Measurements from ENCODE around the gene TRAT1. TPM values are rescaled to one million over a fixed set of nuclear protein-coding genes. Genes with fewer than 3 reads are reported as not detected.

Gene TRAT1
- total RNA-seq, 2 experiments from 2014 or later: 13.8 to 15.5 TPM

DNA sequence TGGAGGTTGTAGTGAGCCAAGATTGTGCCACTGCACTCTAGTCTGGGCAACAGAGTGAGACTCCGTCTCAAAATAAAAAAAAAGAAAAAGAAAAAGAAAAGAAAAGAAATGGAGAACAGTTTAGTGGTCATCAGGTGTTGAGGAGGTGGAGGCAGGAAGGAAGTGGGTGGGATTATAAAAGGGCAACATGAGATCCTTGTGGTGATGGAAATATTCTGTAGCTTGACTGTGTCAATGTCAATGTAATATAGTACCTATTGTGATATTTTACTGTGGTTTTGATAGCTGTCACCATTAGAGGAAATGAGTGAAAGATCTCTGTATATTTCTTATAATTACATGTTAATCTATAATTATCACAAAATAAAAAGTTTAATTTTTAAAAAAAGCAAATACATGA, 60.8 kb downstream of the TRAT1 start:
- peak overlapping the region; percentile 48 for H3K27ac Mint-ChIP-seq
- ChIA-PET CTCF (interaction anchor here (1.4 to 1.7 kb wide), 2 partner anchors 29 to 32 kb away, joined by 3 to 7 read pairs; no protein-coding TSS in a partner anchor), POLR2A (interaction anchor here (1.5 kb wide), 1 partner anchor 11 kb away, joined by 3 read pairs; no protein-coding TSS in a partner anchor)
- H3K9me3 Mint-ChIP-seq: no peaks in the 10 kb centered on the region
- DNase-seq: peak; percentile 38
- ATAC-seq: peak; percentile 92
- TF ChIP-seq, protein P1, sequence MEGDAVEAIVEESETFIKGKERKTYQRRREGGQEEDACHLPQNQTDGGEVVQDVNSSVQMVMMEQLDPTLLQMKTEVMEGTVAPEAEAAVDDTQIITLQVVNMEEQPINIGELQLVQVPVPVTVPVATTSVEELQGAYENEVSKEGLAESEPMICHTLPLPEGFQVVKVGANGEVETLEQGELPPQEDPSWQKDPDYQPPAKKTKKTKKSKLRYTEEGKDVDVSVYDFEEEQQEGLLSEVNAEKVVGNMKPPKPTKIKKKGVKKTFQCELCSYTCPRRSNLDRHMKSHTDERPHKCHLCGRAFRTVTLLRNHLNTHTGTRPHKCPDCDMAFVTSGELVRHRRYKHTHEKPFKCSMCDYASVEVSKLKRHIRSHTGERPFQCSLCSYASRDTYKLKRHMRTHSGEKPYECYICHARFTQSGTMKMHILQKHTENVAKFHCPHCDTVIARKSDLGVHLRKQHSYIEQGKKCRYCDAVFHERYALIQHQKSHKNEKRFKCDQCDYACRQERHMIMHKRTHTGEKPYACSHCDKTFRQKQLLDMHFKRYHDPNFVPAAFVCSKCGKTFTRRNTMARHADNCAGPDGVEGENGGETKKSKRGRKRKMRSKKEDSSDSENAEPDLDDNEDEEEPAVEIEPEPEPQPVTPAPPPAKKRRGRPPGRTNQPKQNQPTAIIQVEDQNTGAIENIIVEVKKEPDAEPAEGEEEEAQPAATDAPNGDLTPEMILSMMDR (IDR thresholded peaks at IDR 0.05): no peak
- H3K36me3 Mint-ChIP-seq (ENCODE audit: low read depth): no peaks in the 10 kb centered on the region
- H3K4me1 Mint-ChIP-seq (ENCODE audit: low read depth): peaks cover 18% of the 10 kb centered on the region
- no peak overlapping the region for H3K4me3 Mint-ChIP-seq
- intact Hi-C loops (cut with micrococcal nuclease): no loop called here
- no peaks in the 10 kb centered on the region for H3K27me3 Mint-ChIP-seq

DNA sequence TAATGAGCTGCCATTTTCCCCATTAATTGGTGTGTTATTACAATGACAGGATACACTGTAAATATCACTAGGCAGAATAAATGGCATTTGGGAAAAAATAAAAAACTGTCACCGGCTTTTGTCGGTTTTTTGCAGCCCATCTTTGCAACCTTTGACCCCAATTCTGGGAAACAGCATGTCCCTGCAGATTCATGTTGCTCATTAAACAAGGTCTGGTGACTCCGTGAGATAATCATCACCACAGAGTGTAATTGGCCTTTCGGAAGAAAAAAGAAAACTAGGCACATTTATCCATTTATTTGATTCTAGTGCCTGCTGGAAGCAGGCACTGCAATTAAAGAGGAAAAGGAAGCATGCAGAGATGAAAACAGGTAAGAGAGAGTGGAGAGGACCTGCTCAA, 64.5 kb downstream of the TRAT1 start:
- Mint-ChIP-seq H3K4me1 (ENCODE audit: low read depth) (peaks cover 14% of the 10 kb centered on the region), H3K4me3 (no peak overlapping the region), H3K27ac (no peak overlapping the region), H3K36me3 (ENCODE audit: low read depth) (no peaks in the 10 kb centered on the region), H3K9me3 (no peaks in the 10 kb centered on the region), H3K27me3 (no peaks in the 10 kb centered on the region)
- ChIA-PET POLR2A (interaction anchor here (0.7 kb wide), 1 partner anchor 427 kb away, joined by 3 read pairs; no protein-coding TSS in a partner anchor), CTCF (interaction anchor here (0.9 to 2.5 kb wide), 4 partner anchors 11 to 69 kb away, joined by 3 to 12 read pairs (median 4); no protein-coding TSS in a partner anchor)
- ATAC-seq (no peak), DNase-seq (no peak)
- intact Hi-C loops (cut with micrococcal nuclease): no loop called here
- TF ChIP-seq, protein P1 (IDR thresholded peaks at IDR 0.05): no peak

DNA sequence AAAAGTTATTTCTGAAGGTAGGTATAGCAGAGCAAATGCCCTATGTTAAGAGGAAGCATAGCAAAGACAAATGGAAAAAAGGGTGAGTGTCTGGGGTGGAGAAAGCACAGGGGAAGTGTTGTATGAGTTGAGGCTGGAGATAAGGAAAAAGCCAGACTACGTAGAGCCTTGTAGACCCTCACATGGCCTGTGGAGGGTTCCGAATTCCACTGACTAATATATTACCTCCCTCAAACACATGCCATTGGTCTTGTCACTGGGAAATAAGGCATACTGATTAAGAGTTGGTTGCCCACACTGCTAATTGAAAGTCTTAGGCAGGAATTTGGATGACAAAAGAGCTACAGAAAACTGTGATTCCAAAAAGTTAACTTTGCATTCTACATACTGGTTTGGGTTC, 65.2 kb downstream of the TRAT1 start:
- ChIA-PET CTCF (interaction anchor here (0.9 to 2.5 kb wide), 2 partner anchors 27 to 70 kb away, joined by 3 to 12 read pairs; no protein-coding TSS in a partner anchor), POLR2A (no interaction called here)
- no peak for ATAC-seq
- DNase-seq: no peak
- TF ChIP-seq, protein P1 (IDR thresholded peaks at IDR 0.05): no peak
- intact Hi-C loops (cut with micrococcal nuclease): no loop called here
- Mint-ChIP-seq H3K27ac (no peak overlapping the region), H3K9me3 (no peaks in the 10 kb centered on the region), H3K27me3 (no peaks in the 10 kb centered on the region), H3K36me3 (ENCODE audit: low read depth) (no peaks in the 10 kb centered on the region), H3K4me1 (ENCODE audit: low read depth) (peaks cover 12% of the 10 kb centered on the region), H3K4me3 (no peak overlapping the region)

DNA sequence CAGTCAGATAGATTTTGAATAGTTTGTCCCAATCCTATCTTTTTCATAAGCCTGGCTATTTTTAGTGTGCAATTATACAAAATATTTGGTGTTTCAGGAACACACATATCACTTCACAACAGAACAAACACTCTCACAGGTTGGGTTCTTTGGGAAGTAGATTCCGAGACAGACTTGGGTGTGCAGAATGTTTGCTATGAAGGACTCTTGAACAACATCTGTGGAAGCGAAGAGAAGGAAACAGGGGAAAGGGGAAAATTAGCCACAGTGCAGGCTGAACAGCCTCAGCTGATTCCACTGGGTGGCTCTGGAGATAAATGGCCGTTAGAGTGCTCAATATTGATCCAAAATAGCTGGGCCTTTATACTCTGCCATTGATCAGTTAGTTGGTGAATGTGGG, 69.2 kb downstream of the TRAT1 start:
- Mint-ChIP-seq H3K4me1 (ENCODE audit: low read depth) (peaks cover under 1% of the 10 kb centered on the region), H3K9me3 (no peaks in the 10 kb centered on the region), H3K4me3 (no peak overlapping the region), H3K27ac (no peak overlapping the region), H3K27me3 (no peaks in the 10 kb centered on the region), H3K36me3 (ENCODE audit: low read depth) (no peaks in the 10 kb centered on the region)
- ChIA-PET CTCF (interaction anchor here (1.1 kb wide), 1 partner anchor 23 kb away, joined by 5 read pairs; no protein-coding TSS in a partner anchor), POLR2A (no interaction called here)
- intact Hi-C loops (cut with micrococcal nuclease): no loop called here
- TF ChIP-seq, protein P1 (IDR thresholded peaks at IDR 0.05): no peak
- no peak for DNase-seq
- no peak for ATAC-seq

DNA sequence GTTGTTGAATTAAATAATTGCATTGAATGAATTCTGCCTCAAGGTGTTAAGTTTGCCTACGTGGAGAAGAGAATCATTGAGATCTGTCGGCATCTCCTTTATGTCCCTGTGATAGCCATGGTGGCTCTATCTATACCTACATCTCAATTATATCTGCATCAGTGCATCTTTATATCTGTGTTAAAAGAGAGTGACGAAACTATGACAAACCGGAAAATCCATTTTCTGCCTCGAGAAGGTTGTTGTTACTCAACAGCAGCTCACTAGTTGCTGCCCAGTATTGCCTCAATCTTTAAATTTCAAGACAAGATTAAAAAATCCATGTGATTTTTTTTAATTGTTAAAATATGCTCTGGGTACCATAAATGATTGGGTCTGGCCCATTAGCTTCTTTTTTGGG, 72.4 kb downstream of the TRAT1 start:
- ChIA-PET CTCF (interaction anchor here (1.0 to 1.7 kb wide), 2 partner anchors 10 to 20 kb away, joined by 3 to 8 read pairs; no protein-coding TSS in a partner anchor), POLR2A (interaction anchor here (0.8 kb wide), 1 partner anchor 55 kb away, joined by 3 read pairs; no protein-coding TSS in a partner anchor)
- TF ChIP-seq, protein P1 (IDR thresholded peaks at IDR 0.05): no peak
- H3K9me3 Mint-ChIP-seq: no peaks in the 10 kb centered on the region
- intact Hi-C loops (cut with micrococcal nuclease): no loop called here
- H3K27me3 Mint-ChIP-seq: no peaks in the 10 kb centered on the region
- no peak for DNase-seq
- no peak for ATAC-seq
- peaks cover 22% of the 10 kb centered on the region for H3K4me1 Mint-ChIP-seq (ENCODE audit: low read depth)
- H3K4me3 Mint-ChIP-seq: no peak overlapping the region
- no peak overlapping the region for H3K27ac Mint-ChIP-seq
- H3K36me3 Mint-ChIP-seq (ENCODE audit: low read depth): no peaks in the 10 kb centered on the region
